PFSK-1 (cell line): ENCODE results near the gene SMC5.

Experiments
- POLR2AphosphoS5 ChIP-seq: IDR thresholded peaks from 2 replicates; pipeline ENCODE4 v1.6.1; 2012; ENCODE audit warnings: low read depth, mild to moderate bottlenecking, control low read depth, low read length, moderate library complexity
- SIN3A ChIP-seq: IDR thresholded peaks from 2 replicates; pipeline ENCODE4 v1.6.1; 2012; ENCODE audit warnings: mild to moderate bottlenecking, low read length, moderate library complexity, borderline replicate concordance; ENCODE audit not compliant: insufficient read depth
- TAF1 ChIP-seq: IDR thresholded peaks from 2 replicates; pipeline ENCODE4 v1.6.1; 2012; ENCODE audit warnings: low read length, control low read depth, borderline replicate concordance; ENCODE audit not compliant: insufficient read depth
- TF ChIP-seq, protein P1 (sequence below), 2 experiments: IDR thresholded peaks; 2 replicates each; pipeline versions ENCODE4 v1.6.1 to v1.8.0; 2011 to 2012; ENCODE audit warnings: low read depth in 2 of 2, low read length in 2 of 2, control low read depth in 1 of 2, inconsistent platforms in 1 of 2, mild to moderate bottlenecking in 1 of 2, moderate library complexity in 1 of 2; ENCODE audit not compliant: insufficient read depth in 1 of 2

DNA sequence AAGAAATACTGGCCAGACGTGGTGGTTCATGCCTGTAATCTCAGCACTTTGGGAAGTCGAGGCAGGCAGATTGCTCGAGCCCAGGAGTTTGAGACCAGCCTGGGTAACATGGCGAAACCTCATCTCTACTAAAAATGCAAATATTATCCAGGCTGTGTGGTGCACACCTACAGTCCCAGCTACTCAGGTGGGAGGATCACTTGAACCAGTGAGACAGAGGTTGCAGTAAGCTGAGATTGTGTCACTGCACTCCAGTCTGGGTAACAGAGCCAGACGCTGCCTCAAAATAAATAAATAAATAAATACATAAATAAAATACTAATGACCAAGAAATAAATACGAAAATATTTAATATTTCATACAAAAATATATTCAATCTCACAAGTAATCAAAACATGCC, 136.9 kb downstream of the SMC5 start:
- no peak for TF ChIP-seq SIN3A
- no peak for TF ChIP-seq POLR2AphosphoS5
- TF ChIP-seq, protein P1, sequence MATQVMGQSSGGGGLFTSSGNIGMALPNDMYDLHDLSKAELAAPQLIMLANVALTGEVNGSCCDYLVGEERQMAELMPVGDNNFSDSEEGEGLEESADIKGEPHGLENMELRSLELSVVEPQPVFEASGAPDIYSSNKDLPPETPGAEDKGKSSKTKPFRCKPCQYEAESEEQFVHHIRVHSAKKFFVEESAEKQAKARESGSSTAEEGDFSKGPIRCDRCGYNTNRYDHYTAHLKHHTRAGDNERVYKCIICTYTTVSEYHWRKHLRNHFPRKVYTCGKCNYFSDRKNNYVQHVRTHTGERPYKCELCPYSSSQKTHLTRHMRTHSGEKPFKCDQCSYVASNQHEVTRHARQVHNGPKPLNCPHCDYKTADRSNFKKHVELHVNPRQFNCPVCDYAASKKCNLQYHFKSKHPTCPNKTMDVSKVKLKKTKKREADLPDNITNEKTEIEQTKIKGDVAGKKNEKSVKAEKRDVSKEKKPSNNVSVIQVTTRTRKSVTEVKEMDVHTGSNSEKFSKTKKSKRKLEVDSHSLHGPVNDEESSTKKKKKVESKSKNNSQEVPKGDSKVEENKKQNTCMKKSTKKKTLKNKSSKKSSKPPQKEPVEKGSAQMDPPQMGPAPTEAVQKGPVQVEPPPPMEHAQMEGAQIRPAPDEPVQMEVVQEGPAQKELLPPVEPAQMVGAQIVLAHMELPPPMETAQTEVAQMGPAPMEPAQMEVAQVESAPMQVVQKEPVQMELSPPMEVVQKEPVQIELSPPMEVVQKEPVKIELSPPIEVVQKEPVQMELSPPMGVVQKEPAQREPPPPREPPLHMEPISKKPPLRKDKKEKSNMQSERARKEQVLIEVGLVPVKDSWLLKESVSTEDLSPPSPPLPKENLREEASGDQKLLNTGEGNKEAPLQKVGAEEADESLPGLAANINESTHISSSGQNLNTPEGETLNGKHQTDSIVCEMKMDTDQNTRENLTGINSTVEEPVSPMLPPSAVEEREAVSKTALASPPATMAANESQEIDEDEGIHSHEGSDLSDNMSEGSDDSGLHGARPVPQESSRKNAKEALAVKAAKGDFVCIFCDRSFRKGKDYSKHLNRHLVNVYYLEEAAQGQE (IDR thresholded peaks at IDR 0.05; ENCODE audit: insufficient read depth in 1 of 2, low read depth in 2 of 2, low read length in 2 of 2) = no peak
- no peak for TF ChIP-seq TAF1
